ENCODE results near the gene RAB39A.
A peak's percentile ranks its signal among the peaks of the same experiment; 100 is the strongest.
"Not testable (repeated sequence)": the region's sequence is repeated elsewhere in the genome, so short reads cannot be mapped to it uniquely, and the experiment has no call there.

Gene RAB39A, protein sequence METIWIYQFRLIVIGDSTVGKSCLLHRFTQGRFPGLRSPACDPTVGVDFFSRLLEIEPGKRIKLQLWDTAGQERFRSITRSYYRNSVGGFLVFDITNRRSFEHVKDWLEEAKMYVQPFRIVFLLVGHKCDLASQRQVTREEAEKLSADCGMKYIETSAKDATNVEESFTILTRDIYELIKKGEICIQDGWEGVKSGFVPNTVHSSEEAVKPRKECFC

DNA sequence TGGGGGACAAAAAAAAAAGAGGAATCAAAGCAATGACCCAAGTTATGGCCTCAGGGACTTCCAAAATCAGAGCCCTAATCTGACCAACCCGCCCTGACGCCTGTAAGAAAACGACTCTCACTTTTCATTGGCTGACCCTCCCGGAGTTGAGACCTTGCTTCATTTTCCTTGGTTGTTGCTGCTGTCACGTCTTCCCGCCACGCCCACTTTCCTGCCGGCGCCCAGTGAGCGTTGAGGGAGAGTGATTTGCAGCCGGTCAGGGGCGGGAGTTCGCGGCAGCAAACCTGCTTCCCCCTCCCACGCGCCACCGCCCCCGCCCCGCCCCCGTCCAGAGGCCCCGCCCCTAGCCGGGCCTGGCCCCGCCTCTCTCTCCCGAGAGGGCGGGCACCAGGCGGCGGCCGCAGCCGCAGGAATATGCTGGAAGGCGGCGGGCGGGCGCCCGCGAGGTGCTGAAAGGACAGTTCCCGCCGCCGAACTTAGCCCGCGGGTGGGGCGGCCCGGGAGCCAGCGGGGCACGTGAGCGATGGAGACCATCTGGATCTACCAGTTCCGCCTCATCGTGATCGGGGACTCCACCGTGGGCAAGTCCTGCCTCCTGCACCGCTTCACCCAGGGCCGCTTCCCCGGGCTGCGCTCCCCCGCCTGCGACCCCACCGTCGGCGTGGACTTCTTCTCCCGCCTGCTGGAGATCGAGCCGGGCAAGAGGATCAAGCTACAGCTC lies at the start of gene RAB39A:
TSS of gene RAB39A (plus strand) at position 403 of the 721 bp plus-strand sequence. CDS start at position 524, 121 bp downstream.
- H3K27ac ChIP-seq (ENCODE audit: low read depth, low read length): no peak within 1 kb of the TSS
- peaks cover 0 to 16% (median 8%) of the 10 kb centered on the region in 5 donors for H3K4me1 ChIP-seq (ENCODE audit: control insufficient read depth in 5 of 5, insufficient read depth in 5 of 5, low read length in 5 of 5)
- H3K9ac ChIP-seq (ENCODE audit: low read length in 5 of 5): no peak within 1 kb of the TSS
- H3K9me3 ChIP-seq (ENCODE audit: control insufficient read depth in 5 of 5, low read length in 5 of 5): no peaks in the 10 kb centered on the region
- H3K27me3 ChIP-seq (ENCODE audit: control insufficient read depth in 5 of 5, insufficient read depth in 4 of 5, low read length in 5 of 5): peaks cover 7 to 14% (median 9%) of the 10 kb centered on the region in 5 donors
- H3K4me3 ChIP-seq (ENCODE audit: low read depth in 1 of 5, low read length in 5 of 5): peak within 1 kb of the TSS; percentile 45 to 66 (median 59)
- no peaks in the 10 kb centered on the region for H3K36me3 ChIP-seq (ENCODE audit: control insufficient read depth in 5 of 5, insufficient read depth in 5 of 5, low read length in 5 of 5)

DNA sequence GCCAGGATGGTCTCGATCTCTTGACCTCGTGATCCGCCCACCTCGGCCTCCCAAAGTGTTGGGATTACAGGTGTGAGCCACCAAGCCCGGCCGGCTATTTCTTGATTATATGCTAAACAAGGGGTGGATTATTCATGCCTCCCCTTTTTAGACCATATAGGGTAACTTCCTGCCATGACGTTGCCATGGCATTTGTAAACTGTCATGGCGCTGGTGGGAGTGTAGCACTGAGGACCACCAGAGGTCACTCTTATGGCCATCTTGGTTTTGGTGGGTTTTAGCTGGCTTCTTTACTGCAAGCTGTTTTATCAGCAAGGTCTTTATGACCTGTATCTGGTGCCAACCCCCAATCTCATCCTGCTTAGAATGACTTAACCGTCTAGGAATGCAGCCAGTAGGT lies 46.8 kb upstream of the RAB39A start:
- H3K9me3 ChIP-seq (ENCODE audit: control insufficient read depth in 5 of 5, low read length in 5 of 5); H3K36me3 ChIP-seq (ENCODE audit: control insufficient read depth in 5 of 5, insufficient read depth in 5 of 5, low read length in 5 of 5); H3K4me1 ChIP-seq (ENCODE audit: control insufficient read depth in 5 of 5, insufficient read depth in 5 of 5, low read length in 5 of 5); H3K27me3 ChIP-seq (ENCODE audit: control insufficient read depth in 5 of 5, insufficient read depth in 4 of 5, low read length in 5 of 5); H3K27ac ChIP-seq (ENCODE audit: low read depth, low read length); H3K4me3 ChIP-seq (ENCODE audit: low read depth in 1 of 5, low read length in 5 of 5); H3K9ac ChIP-seq (ENCODE audit: low read length in 5 of 5): not testable (repeated sequence)

DNA sequence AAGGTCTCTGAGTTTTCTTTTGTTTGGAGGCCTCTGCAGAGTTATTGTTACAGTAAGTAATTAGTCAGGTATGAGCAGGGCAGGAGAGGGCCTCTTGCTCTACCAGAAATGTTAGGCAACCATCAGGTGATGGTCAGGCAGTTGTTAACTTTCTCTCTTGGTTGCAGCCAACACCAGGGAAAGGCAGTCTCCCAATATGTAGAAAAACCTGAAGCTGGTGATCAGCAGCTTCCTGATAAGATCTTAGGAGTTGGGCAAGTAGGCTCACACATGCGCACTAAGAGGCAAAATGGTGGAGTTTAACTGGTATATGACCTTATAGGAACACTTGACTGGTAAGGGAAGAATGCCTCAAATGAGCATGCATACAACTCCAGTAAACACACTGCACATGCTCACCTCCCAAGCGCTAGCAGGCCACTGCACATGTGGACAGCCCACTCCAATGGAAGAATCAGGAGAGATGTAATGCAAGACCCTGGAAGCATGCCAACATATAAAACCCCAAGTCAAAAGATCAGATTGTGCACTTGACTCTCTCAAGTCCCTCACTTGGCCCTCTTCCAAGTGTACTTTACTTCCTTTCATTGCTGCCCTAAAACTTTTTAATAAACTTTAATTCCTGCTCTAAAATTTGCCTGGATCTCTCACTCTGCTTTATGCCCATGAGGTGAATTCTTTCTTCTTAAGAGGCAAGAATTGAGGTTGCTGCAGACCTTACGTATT lies 46.0 kb upstream of the RAB39A start:
- H3K27me3 ChIP-seq (ENCODE audit: control insufficient read depth in 5 of 5, insufficient read depth in 4 of 5, low read length in 5 of 5): no peaks in the 10 kb centered on the region

DNA sequence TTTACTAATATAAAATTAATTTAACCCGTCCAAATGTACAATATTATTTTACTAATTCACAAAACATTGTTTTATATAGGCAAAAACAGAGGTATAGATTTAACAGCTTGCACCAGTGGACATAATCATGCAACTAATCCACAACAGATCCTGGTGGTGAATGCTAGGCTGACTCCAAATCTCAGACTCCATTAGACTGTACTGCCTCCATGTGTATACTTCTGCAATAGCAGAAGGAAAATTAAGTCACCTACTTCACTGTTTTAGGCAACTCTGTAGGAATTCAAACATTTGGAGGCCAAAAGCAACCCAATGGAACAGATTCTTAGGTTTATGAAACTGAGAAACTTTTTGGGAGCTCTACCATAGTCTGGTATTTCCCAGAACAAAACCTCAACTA lies 30.0 kb upstream of the RAB39A start:
- H3K4me1 ChIP-seq (ENCODE audit: control insufficient read depth in 5 of 5, insufficient read depth in 5 of 5, low read length in 5 of 5): no peaks in the 10 kb centered on the region
- H3K9ac ChIP-seq (ENCODE audit: low read length in 5 of 5): no peak overlapping the region
- no peak overlapping the region for H3K4me3 ChIP-seq (ENCODE audit: low read depth in 1 of 5, low read length in 5 of 5)
- H3K9me3 ChIP-seq (ENCODE audit: control insufficient read depth in 5 of 5, low read length in 5 of 5): no peaks in the 10 kb centered on the region
- H3K36me3 ChIP-seq (ENCODE audit: control insufficient read depth in 5 of 5, insufficient read depth in 5 of 5, low read length in 5 of 5): no peaks in the 10 kb centered on the region
- no peak overlapping the region for H3K27ac ChIP-seq (ENCODE audit: low read depth, low read length)
- no peaks in the 10 kb centered on the region for H3K27me3 ChIP-seq (ENCODE audit: control insufficient read depth in 5 of 5, insufficient read depth in 4 of 5, low read length in 5 of 5)

More for the DNA sequence above, 46.0 kb upstream of the RAB39A start:
- Histone ChIP-seq H3K9me3 (ENCODE audit: control insufficient read depth in 5 of 5, low read length in 5 of 5) (peaks cover 0 to 4% (median 0%) of the 10 kb centered on the region in 5 donors), H3K4me3 (ENCODE audit: low read depth in 1 of 5, low read length in 5 of 5) (no peak overlapping the region), H3K27ac (ENCODE audit: low read depth, low read length) (no peak overlapping the region), H3K36me3 (ENCODE audit: control insufficient read depth in 5 of 5, insufficient read depth in 5 of 5, low read length in 5 of 5) (no peaks in the 10 kb centered on the region), H3K4me1 (ENCODE audit: control insufficient read depth in 5 of 5, insufficient read depth in 5 of 5, low read length in 5 of 5) (no peaks in the 10 kb centered on the region), H3K9ac (ENCODE audit: low read length in 5 of 5) (no peak overlapping the region)

DNA sequence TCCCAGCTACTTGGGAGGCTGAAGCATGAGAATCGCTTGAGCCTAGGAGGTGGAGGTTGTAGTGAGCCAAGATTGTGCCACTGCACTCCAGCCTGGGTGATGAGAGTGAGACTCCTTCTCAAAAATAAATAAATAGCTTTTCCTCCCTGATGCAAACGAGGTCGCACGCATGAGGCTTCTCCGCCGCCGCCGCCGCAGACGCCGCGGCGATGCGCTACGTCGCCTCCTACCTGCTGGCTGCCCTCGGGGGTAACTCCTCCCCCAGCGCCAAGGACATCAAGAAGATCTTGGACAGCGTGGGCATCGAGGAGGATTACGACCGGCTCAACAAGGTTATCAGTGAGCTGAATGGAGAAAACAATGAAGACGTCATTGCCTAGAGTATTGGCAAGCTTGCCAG lies 20.0 kb upstream of the RAB39A start:
- H3K27ac ChIP-seq (ENCODE audit: low read depth, low read length): no peak overlapping the region
- H3K4me3 ChIP-seq (ENCODE audit: low read depth in 1 of 5, low read length in 5 of 5): no peak overlapping the region
- H3K36me3 ChIP-seq (ENCODE audit: control insufficient read depth in 5 of 5, insufficient read depth in 5 of 5, low read length in 5 of 5): no peaks in the 10 kb centered on the region
- no peak overlapping the region for H3K9ac ChIP-seq (ENCODE audit: low read length in 5 of 5)
- H3K4me1 ChIP-seq (ENCODE audit: control insufficient read depth in 5 of 5, insufficient read depth in 5 of 5, low read length in 5 of 5): no peaks in the 10 kb centered on the region
- no peaks in the 10 kb centered on the region for H3K9me3 ChIP-seq (ENCODE audit: control insufficient read depth in 5 of 5, low read length in 5 of 5)
- H3K27me3 ChIP-seq (ENCODE audit: control insufficient read depth in 5 of 5, insufficient read depth in 4 of 5, low read length in 5 of 5): peaks cover 0 to 4% (median 0%) of the 10 kb centered on the region in 5 donors

DNA sequence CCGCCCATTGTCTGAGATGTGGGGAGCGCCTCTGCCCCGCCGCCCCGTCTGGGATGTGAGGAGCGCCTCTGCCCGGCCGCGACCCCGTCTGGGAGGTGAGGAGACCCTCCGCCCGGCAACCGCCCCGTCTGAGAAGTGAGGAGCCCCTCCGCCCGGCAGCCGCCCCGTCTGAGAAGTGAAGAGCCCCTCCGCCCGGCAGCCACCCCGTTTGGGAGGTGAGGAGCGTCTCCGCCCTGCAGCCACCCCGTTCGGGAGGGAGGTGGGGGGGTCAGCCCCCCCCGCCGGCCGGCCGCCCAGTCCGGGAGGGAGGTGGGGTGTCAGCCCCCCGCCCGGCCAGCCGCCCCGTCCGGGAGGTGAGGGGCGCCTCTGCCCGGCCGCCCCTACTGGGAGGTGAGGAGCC lies 15.8 kb upstream of the RAB39A start:
- H3K27me3 ChIP-seq (ENCODE audit: control insufficient read depth in 5 of 5, insufficient read depth in 4 of 5, low read length in 5 of 5): peaks cover 0 to 12% (median 0%) of the 10 kb centered on the region in 5 donors
- H3K36me3 ChIP-seq (ENCODE audit: control insufficient read depth in 5 of 5, insufficient read depth in 5 of 5, low read length in 5 of 5); H3K9me3 ChIP-seq (ENCODE audit: control insufficient read depth in 5 of 5, low read length in 5 of 5); H3K27ac ChIP-seq (ENCODE audit: low read depth, low read length); H3K4me3 ChIP-seq (ENCODE audit: low read depth in 1 of 5, low read length in 5 of 5); H3K9ac ChIP-seq (ENCODE audit: low read length in 5 of 5); H3K4me1 ChIP-seq (ENCODE audit: control insufficient read depth in 5 of 5, insufficient read depth in 5 of 5, low read length in 5 of 5): not testable (repeated sequence)

DNA sequence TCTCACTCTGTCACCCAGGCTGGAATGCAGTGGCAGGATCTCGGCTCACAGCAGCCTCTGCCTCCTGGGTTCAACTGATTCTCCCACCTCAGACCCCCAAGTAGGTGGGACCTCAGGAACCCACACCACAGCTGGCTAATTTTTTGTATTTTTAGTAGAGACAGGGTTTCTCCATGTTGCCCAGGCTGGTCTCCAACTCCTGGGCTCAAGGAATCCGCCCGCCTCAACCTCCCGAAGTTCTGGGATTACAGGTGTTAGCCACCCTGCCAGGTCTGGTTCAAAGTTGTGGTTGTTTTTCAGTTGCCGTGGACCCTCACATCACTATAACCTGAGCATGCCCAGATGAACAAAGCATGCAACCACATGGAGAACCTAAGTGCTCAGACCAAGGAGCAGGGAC lies 13.0 kb upstream of the RAB39A start:
- H3K9me3 ChIP-seq (ENCODE audit: control insufficient read depth in 5 of 5, low read length in 5 of 5): no peaks in the 10 kb centered on the region
- H3K4me3 ChIP-seq (ENCODE audit: low read depth in 1 of 5, low read length in 5 of 5): no peak overlapping the region
- H3K27ac ChIP-seq (ENCODE audit: low read depth, low read length): no peak overlapping the region
- no peak overlapping the region for H3K9ac ChIP-seq (ENCODE audit: low read length in 5 of 5)
- H3K4me1 ChIP-seq (ENCODE audit: control insufficient read depth in 5 of 5, insufficient read depth in 5 of 5, low read length in 5 of 5): no peaks in the 10 kb centered on the region
- no peaks in the 10 kb centered on the region for H3K36me3 ChIP-seq (ENCODE audit: control insufficient read depth in 5 of 5, insufficient read depth in 5 of 5, low read length in 5 of 5)
- peaks cover 0 to 8% (median 0%) of the 10 kb centered on the region in 5 donors for H3K27me3 ChIP-seq (ENCODE audit: control insufficient read depth in 5 of 5, insufficient read depth in 4 of 5, low read length in 5 of 5)

DNA sequence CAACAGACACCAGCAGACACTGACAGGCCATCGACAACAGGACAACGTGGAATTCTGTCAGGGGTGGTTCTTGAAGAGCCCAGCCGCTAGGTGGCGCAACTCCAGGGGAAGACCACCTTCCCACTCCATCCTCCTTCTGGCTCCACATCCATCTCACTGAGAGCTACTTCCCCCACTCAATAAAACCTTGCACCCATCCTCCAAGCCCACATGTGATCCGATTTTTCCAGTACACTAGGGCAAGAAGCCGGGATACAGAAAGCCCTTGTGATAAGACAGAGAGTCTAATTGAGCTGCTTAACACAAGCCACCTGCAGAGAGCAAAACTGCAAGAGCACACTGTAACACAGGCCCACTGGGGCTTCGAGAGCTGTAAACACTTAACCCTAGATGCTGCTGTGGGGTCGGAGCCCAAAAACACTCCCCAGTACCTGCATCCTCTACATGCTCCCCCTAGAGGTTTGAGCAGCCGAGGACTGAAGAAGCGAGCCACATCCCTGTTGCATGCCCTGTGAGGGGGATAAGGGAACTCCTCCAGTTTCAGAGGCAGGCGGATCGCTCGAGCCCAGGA lies 11.5 kb upstream of the RAB39A start:
- Histone ChIP-seq H3K9me3 (ENCODE audit: control insufficient read depth in 5 of 5, low read length in 5 of 5) (no peaks in the 10 kb centered on the region), H3K27me3 (ENCODE audit: control insufficient read depth in 5 of 5, insufficient read depth in 4 of 5, low read length in 5 of 5) (peaks cover 0 to 8% (median 0%) of the 10 kb centered on the region in 5 donors), H3K4me1 (ENCODE audit: control insufficient read depth in 5 of 5, insufficient read depth in 5 of 5, low read length in 5 of 5) (no peaks in the 10 kb centered on the region), H3K4me3 (ENCODE audit: low read depth in 1 of 5, low read length in 5 of 5) (no peak overlapping the region), H3K9ac (ENCODE audit: low read length in 5 of 5) (no peak overlapping the region), H3K36me3 (ENCODE audit: control insufficient read depth in 5 of 5, insufficient read depth in 5 of 5, low read length in 5 of 5) (no peaks in the 10 kb centered on the region), H3K27ac (ENCODE audit: low read depth, low read length) (no peak overlapping the region)

DNA sequence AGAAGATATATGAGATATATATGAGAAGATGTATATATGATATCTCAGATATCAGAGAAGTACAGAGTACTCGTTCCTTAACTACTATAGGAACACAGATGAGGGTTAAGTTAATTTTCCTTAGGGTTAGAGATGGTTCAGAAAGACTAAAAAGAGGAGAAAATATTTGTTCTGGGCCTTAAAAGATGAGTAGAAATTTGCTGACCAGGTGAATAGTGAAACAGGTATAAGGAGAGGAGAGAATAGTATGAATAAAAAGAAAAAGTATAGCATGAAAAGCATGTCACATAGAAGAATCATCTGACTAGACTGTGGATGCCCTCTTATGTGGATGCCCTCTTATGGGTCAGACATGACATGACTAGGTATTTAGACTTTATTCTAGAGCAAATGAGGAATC lies 6.3 kb upstream of the RAB39A start:
- H3K9ac ChIP-seq (ENCODE audit: low read length in 5 of 5): no peak overlapping the region
- no peaks in the 10 kb centered on the region for H3K4me1 ChIP-seq (ENCODE audit: control insufficient read depth in 5 of 5, insufficient read depth in 5 of 5, low read length in 5 of 5)
- H3K9me3 ChIP-seq (ENCODE audit: control insufficient read depth in 5 of 5, low read length in 5 of 5): peaks cover 0 to 3% (median 0%) of the 10 kb centered on the region in 5 donors
- peaks cover 0 to under 1% (median 0%) of the 10 kb centered on the region in 5 donors for H3K27me3 ChIP-seq (ENCODE audit: control insufficient read depth in 5 of 5, insufficient read depth in 4 of 5, low read length in 5 of 5)
- H3K27ac ChIP-seq (ENCODE audit: low read depth, low read length): no peak overlapping the region
- no peaks in the 10 kb centered on the region for H3K36me3 ChIP-seq (ENCODE audit: control insufficient read depth in 5 of 5, insufficient read depth in 5 of 5, low read length in 5 of 5)
- H3K4me3 ChIP-seq (ENCODE audit: low read depth in 1 of 5, low read length in 5 of 5): no peak overlapping the region

DNA sequence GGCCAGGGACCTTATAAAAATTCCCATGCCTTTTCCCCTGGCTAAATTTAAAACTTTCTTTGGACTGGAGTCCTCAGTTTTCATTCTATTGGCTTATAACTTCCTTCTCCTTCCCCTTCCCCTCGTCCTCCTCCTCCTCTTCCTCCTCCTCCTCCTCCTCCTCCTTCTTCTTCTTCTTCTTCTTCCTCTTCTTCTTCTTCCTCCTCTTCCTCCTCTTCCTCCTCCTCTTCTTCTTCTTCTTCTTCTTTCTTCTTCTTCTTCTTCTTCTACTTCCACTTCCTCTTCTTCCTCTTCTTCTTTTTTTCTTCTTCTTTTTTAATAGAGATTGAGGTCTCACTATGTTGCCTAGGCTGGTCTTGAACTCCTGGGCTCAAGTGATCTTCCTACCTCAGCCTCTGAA lies 4.7 kb upstream of the RAB39A start:
- not testable (repeated sequence) for H3K4me1 ChIP-seq (ENCODE audit: control insufficient read depth in 5 of 5, insufficient read depth in 5 of 5, low read length in 5 of 5); H3K36me3 ChIP-seq (ENCODE audit: control insufficient read depth in 5 of 5, insufficient read depth in 5 of 5, low read length in 5 of 5); H3K27me3 ChIP-seq (ENCODE audit: control insufficient read depth in 5 of 5, insufficient read depth in 4 of 5, low read length in 5 of 5); H3K9ac ChIP-seq (ENCODE audit: low read length in 5 of 5); H3K4me3 ChIP-seq (ENCODE audit: low read depth in 1 of 5, low read length in 5 of 5); H3K27ac ChIP-seq (ENCODE audit: low read depth, low read length); H3K9me3 ChIP-seq (ENCODE audit: control insufficient read depth in 5 of 5, low read length in 5 of 5)

Data from subcutaneous abdominal adipose tissue (tissue), 5 donors.